ENCODE data around the gene TRIM71.

Gene TRIM71

GRCh38 chr3:32880225-32880624, 62.4 kb downstream of the TRIM71 start:
- no peak overlapping the region for H3K4me3 ChIP-seq (replicated peaks in 1 of 2; ENCODE audit: low read depth in 2 of 2, low read length in 2 of 2)
- no peak for TF ChIP-seq CTCF (IDR thresholded peaks at IDR 0.05; ENCODE audit: low read depth, low read length)
- DNase-seq (ENCODE audit: low read depth in 2 of 2) = no peak

- no peak for DNase-seq (ENCODE audit: low read depth in 2 of 2)
- TF ChIP-seq CTCF (IDR thresholded peaks at IDR 0.05; ENCODE audit: low read depth, low read length) = no peak
- H3K4me3 ChIP-seq (replicated peaks in 1 of 2; ENCODE audit: low read depth in 2 of 2, low read length in 2 of 2) = no peak overlapping the region
Observed at GRCh38 chr3:32881624-32882023, 63.8 kb downstream of the TRIM71 start.

GRCh38 chr3:32882189-32882588, 64.4 kb downstream of the TRIM71 start:
- TF ChIP-seq CTCF (IDR thresholded peaks at IDR 0.05; ENCODE audit: low read depth, low read length) = no peak
- H3K4me3 ChIP-seq (replicated peaks in 1 of 2; ENCODE audit: low read depth in 2 of 2, low read length in 2 of 2) = no peak overlapping the region
- DNase-seq (ENCODE audit: low read depth in 2 of 2) = no peak

- H3K4me3 ChIP-seq (replicated peaks in 1 of 2; ENCODE audit: low read depth in 2 of 2, low read length in 2 of 2) = no peak overlapping the region
- TF ChIP-seq CTCF (IDR thresholded peaks at IDR 0.05; ENCODE audit: low read depth, low read length) = no peak
- no peak for DNase-seq (ENCODE audit: low read depth in 2 of 2)
Observed at GRCh38 chr3:32882603-32883025, 64.8 kb downstream of the TRIM71 start.

- TF ChIP-seq CTCF (IDR thresholded peaks at IDR 0.05; ENCODE audit: low read depth, low read length) = no peak
- no peak for DNase-seq (ENCODE audit: low read depth in 2 of 2)
- H3K4me3 ChIP-seq (replicated peaks in 1 of 2; ENCODE audit: low read depth in 2 of 2, low read length in 2 of 2) = no peak overlapping the region
Observed at GRCh38 chr3:32883817-32884216, 66.0 kb downstream of the TRIM71 start.

GRCh38 chr3:32884591-32884990, 66.8 kb downstream of the TRIM71 start:
- no peak for DNase-seq (ENCODE audit: low read depth in 2 of 2)
- H3K4me3 ChIP-seq (replicated peaks in 1 of 2; ENCODE audit: low read depth in 2 of 2, low read length in 2 of 2) = no peak overlapping the region
- no peak for TF ChIP-seq CTCF (IDR thresholded peaks at IDR 0.05; ENCODE audit: low read depth, low read length)

GRCh38 chr3:32885283-32885901, 67.6 kb downstream of the TRIM71 start:
- TF ChIP-seq CTCF (IDR thresholded peaks at IDR 0.05; ENCODE audit: low read depth, low read length) = no peak
- DNase-seq (ENCODE audit: low read depth in 2 of 2) = no peak
- H3K4me3 ChIP-seq (replicated peaks in 1 of 2; ENCODE audit: low read depth in 2 of 2, low read length in 2 of 2) = no peak overlapping the region

Measured in cardiac fibroblast (primary cell).